B cell (primary cell): ENCODE data around the gene DFFB. TPM values are rescaled to one million over a fixed set of nuclear protein-coding genes. Genes with fewer than 3 reads are reported as not detected.

Source experiments
- ATAC-seq: fragments of 200-7000 bp; cut with Tn5 transposase; one replicate; pipeline ENCODE4 v1.10.0; 2021; ENCODE audit warnings: low read depth, mild to moderate bottlenecking, moderate number of reproducible peaks, moderate library complexity
- CTCF ChIA-PET: fragments of 350-600 bp; sonication (Branson Sonifier 250); formaldehyde crosslinking; loops from one replicate; lab custom pipeline; 2021; ENCODE audit warnings: antibody characterized with exemption, inconsistent platforms; lab: Charles Lee
- POLR2A ChIA-PET: fragments of 350-600 bp; sonication (Branson Sonifier 250); formaldehyde crosslinking; loops from one replicate; lab custom pipeline; 2021; ENCODE audit warnings: antibody characterized with exemption; lab: Charles Lee
- DNase-seq: peaks from one replicate; pipeline ENCODE4 v3.0.0; 2013
- H2AFZ ChIP-seq: 2 replicates; pipeline ENCODE4 v1.6.1; 2012; ENCODE audit warnings: mild to moderate bottlenecking, low read depth, low read length; ENCODE audit not compliant: insufficient read depth, poor library complexity, severe bottlenecking
- H3K27ac ChIP-seq, 2 donors: 1 replicate in 1 of 2; 2 replicates in 1 of 2; pipeline ENCODE4 v1.5.1; 2012 to 2013; ENCODE audit warnings: low read length in 2 of 2, mild to moderate bottlenecking in 2 of 2, moderate library complexity in 1 of 2
- H3K27me3 ChIP-seq, 4 experiments: fragments of 200-600 bp in 1 of 4; sonication (generic) in 1 of 4; replicated peaks in 1 of 4; 1 replicate in 2 of 4; 2 replicates in 2 of 4; pipeline versions ENCODE4 v1.6.1 to v1.7.0; 2013 to 2016; ENCODE audit warnings: low read length in 3 of 4, mild to moderate bottlenecking in 2 of 4, mixed read lengths in 1 of 4, moderate library complexity in 1 of 4; ENCODE audit not compliant: insufficient read depth in 4 of 4, control insufficient read depth in 3 of 4; ENCODE audit errors: control extremely low read depth in 1 of 4
- H3K36me3 ChIP-seq, 2 experiments: replicated peaks in 1 of 2; 1 replicate in 1 of 2; 2 replicates in 1 of 2; pipeline versions ENCODE4 v1.6.1 to v1.7.1; 2013; ENCODE audit warnings: low read length in 1 of 2; ENCODE audit not compliant: insufficient read depth in 2 of 2, control insufficient read depth in 1 of 2; ENCODE audit errors: control extremely low read depth in 1 of 2, extremely low read depth in 1 of 2
- H3K4me1 ChIP-seq, 2 donors: fragments of 200-600 bp in 1 of 2; sonication (generic) in 1 of 2; 1 replicate in 1 of 2; 2 replicates in 1 of 2; pipeline versions ENCODE4 v1.5.1 to v1.6.1; 2013 to 2017; ENCODE audit warnings: low read length in 2 of 2; ENCODE audit not compliant: control insufficient read depth in 2 of 2, insufficient read depth in 2 of 2
- H3K4me2 ChIP-seq: replicated peaks from 2 replicates; pipeline ENCODE3; 2012; ENCODE audit warnings: mild to moderate bottlenecking, low read depth, low read length; ENCODE audit not compliant: poor library complexity, severe bottlenecking
- H3K4me3 ChIP-seq, 5 experiments: fragments of 200-600 bp in 1 of 5; sonication (generic) in 1 of 5; 1 replicate in 3 of 5; 2 replicates in 2 of 5; pipeline versions ENCODE4 v1.5.1 to v1.7.0; 2011 to 2016; ENCODE audit warnings: low read length in 4 of 5, mild to moderate bottlenecking in 4 of 5, low read depth in 2 of 5, control low read depth in 1 of 5, moderate library complexity in 1 of 5; ENCODE audit not compliant: insufficient read depth in 1 of 5; ENCODE audit errors: control extremely low read depth in 1 of 5, extremely low read depth in 1 of 5
- H3K79me2 ChIP-seq: fragments of 200-600 bp; sonication (generic); one replicate; pipeline ENCODE4 v1.6.0; 2016; ENCODE audit warnings: low read length; ENCODE audit not compliant: control insufficient read depth, insufficient read depth
- H3K9ac ChIP-seq: fragments of 200-600 bp; sonication (generic); 2 replicates; pipeline ENCODE4 v1.6.1; 2017; ENCODE audit warnings: mild to moderate bottlenecking, low read length, moderate library complexity
- H3K9me3 ChIP-seq, 3 donors: one replicate each; pipeline versions ENCODE4 v1.6.1 to v1.7.1; 2013; ENCODE audit warnings: low read length in 2 of 3; ENCODE audit not compliant: control insufficient read depth in 2 of 3, insufficient read depth in 1 of 3; ENCODE audit errors: control extremely low read depth in 1 of 3
- H4K20me1 ChIP-seq: 2 replicates; pipeline ENCODE4 v1.6.0; 2012; ENCODE audit warnings: mild to moderate bottlenecking, low read length; ENCODE audit not compliant: insufficient read depth, control insufficient read depth, poor library complexity, severe bottlenecking
- H3K27ac Mint-ChIP-seq: one replicate; pipeline ENCODE4 v1.8.0; 2021; ENCODE audit warnings: mixed read lengths
- H3K27me3 Mint-ChIP-seq: one replicate; pipeline ENCODE4 v1.8.0; 2021; ENCODE audit warnings: mixed read lengths
- H3K4me1 Mint-ChIP-seq: one replicate; pipeline ENCODE4 v1.8.0; 2021; ENCODE audit warnings: mixed read lengths
- H3K4me3 Mint-ChIP-seq: one replicate; pipeline ENCODE4 v1.8.0; 2021; ENCODE audit warnings: mixed read lengths
- H3K9me3 Mint-ChIP-seq: one replicate; pipeline ENCODE4 v1.8.0; 2022; ENCODE audit warnings: mixed read lengths; ENCODE audit not compliant: insufficient read depth
- CTCF ChIP-seq: fragments of 200-600 bp; IDR thresholded peaks from one replicate; pipeline ENCODE4 v1.8.0; 2022; ENCODE audit warnings: antibody characterized with exemption, mild to moderate bottlenecking
- EZH2 ChIP-seq: IDR thresholded peaks from 2 replicates; pipeline ENCODE4 v1.6.1; 2012; ENCODE audit warnings: borderline replicate concordance, low read depth, mild to moderate bottlenecking, moderate library complexity, low read length; ENCODE audit not compliant: insufficient read depth, poor library complexity, severe bottlenecking
- WGBS: methylation state at CpG from one replicate; pipeline ENCODE4 v1.1.5; 2013; ENCODE audit warnings: missing lambda C conversion rate; ENCODE audit not compliant: insufficient coverage; 5-methylcytosine and 5-hydroxymethylcytosine counted together
- intact Hi-C: fragments of 100-400 bp; cut with micrococcal nuclease; formaldehyde crosslinking; loops from one replicate; pipeline ENCODE4 v1.10.0; 2022
- polyA plus RNA-seq: library from polyadenylated mRNA; depleted of rRNA; stranded (reverse); fragments of >200 nt; gene quantifications from 2 replicates; pipeline ENCODE4 v1.2.3, GENCODE V29; 2012
- total RNA-seq, 2 donors: library from RNA; stranded (reverse); fragments of 120-200 nt in 1 of 2; gene quantifications; 1 replicate in 1 of 2; 2 replicates in 1 of 2; pipeline versions ENCODE4 v1.2.3 to v1.2.4, GENCODE V29; 2013 to 2022

The DFFB gene
- total and polyA plus RNA-seq, 2 donors (not counting 1 experiment from before 2014, with no cell fraction given): 14.0 to 17.4 TPM

GRCh38 chr1:3925256-3925655 is 68.0 kb downstream of the DFFB start:
- H3K9ac ChIP-seq: no peak overlapping the region
- H3K4me1 Mint-ChIP-seq: no peaks in the 10 kb centered on the region
- 97% methylated on average over 12 of the region's 12 CpGs for WGBS

GRCh38 chr1:3925762-3926161 is 68.5 kb downstream of the DFFB start:
- ChIA-PET CTCF (interaction anchor here (0.9 kb wide), 1 partner anchor 15 kb away, joined by 3 read pairs; no protein-coding TSS in a partner anchor), POLR2A (no interaction called here)
- no peak overlapping the region for H3K27ac Mint-ChIP-seq
- H3K27ac ChIP-seq: no peak overlapping the region
- TF ChIP-seq EZH2: no peak
- H4K20me1 ChIP-seq: no peaks in the 10 kb centered on the region
- no peaks in the 10 kb centered on the region for H3K27me3 ChIP-seq
- no peaks in the 10 kb centered on the region for H3K4me1 Mint-ChIP-seq
- H3K36me3 ChIP-seq: no peaks in the 10 kb centered on the region
- H3K9me3 Mint-ChIP-seq: peaks cover 4% of the 10 kb centered on the region
- intact Hi-C loops: no loop called here
- H2AFZ ChIP-seq: no peak overlapping the region
- no peaks in the 10 kb centered on the region for H3K4me1 ChIP-seq
- WGBS: 78% methylated on average over 7 of the region's 8 CpGs
- no peaks in the 10 kb centered on the region for H3K79me2 ChIP-seq
- no peak overlapping the region for H3K4me2 ChIP-seq
- H3K9ac ChIP-seq: no peak overlapping the region
- no peak overlapping the region for H3K4me3 Mint-ChIP-seq
- DNase-seq (no peak), ATAC-seq (no peak)
- H3K9me3 ChIP-seq: peaks cover 0 to 10% (median 0%) of the 10 kb centered on the region in 3 donors
- no peak overlapping the region for H3K4me3 ChIP-seq
- no peaks in the 10 kb centered on the region for H3K27me3 Mint-ChIP-seq

More at GRCh38 chr1:3925256-3925655, 68.0 kb downstream of the DFFB start:
- ATAC-seq: no peak
- Mint-ChIP-seq H3K27me3 (no peaks in the 10 kb centered on the region), H3K4me3 (no peak overlapping the region), H3K27ac (no peak overlapping the region), H3K9me3 (peaks cover 2% of the 10 kb centered on the region)
- Histone ChIP-seq H3K4me2 (no peak overlapping the region), H3K27ac (no peak overlapping the region), H3K79me2 (no peaks in the 10 kb centered on the region), H3K36me3 (no peaks in the 10 kb centered on the region), H3K9me3 (peaks cover 0 to 10% (median 0%) of the 10 kb centered on the region in 3 donors), H2AFZ (no peak overlapping the region), H3K27me3 (no peaks in the 10 kb centered on the region), H3K4me1 (no peaks in the 10 kb centered on the region), H4K20me1 (no peaks in the 10 kb centered on the region), H3K4me3 (no peak overlapping the region)
- intact Hi-C loops: no loop called here
- ChIA-PET CTCF (no interaction called here), POLR2A (no interaction called here)
- no peak for DNase-seq
- TF ChIP-seq EZH2: no peak
- TF ChIP-seq CTCF: no peak
